Measurements from ENCODE around the gene HMCN2. TPM values are rescaled to one million over a fixed set of nuclear protein-coding genes. Genes with fewer than 3 reads are reported as not detected.
A peak's percentile ranks its signal among the peaks of the same experiment; 100 is the strongest.

HMCN2 gene
- total RNA-seq, 1 donor from 2014 or later, result 7.8 TPM

GRCh38 chr9:130230631-130231030 is 34.9 kb upstream of the HMCN2 start:
- intact Hi-C loops (cut with DNase I), result no loop called here

GRCh38 chr9:130232899-130233586 is 32.5 kb upstream of the HMCN2 start:
- no peak for TF ChIP-seq CTCF (IDR thresholded peaks at IDR 0.05)
- Histone ChIP-seq H3K27ac (no peak overlapping the region), H3K4me1 (peaks cover 5% of the 10 kb centered on the region), H3K9me3 (no peaks in the 10 kb centered on the region), H3K36me3 (no peaks in the 10 kb centered on the region), H3K4me3 (no peak overlapping the region), H3K27me3 (no peaks in the 10 kb centered on the region)
- intact Hi-C loops (cut with DNase I), result no loop called here
- DNase-seq (no peak), ATAC-seq (no peak)

More at GRCh38 chr9:130230631-130231030, 34.9 kb upstream of the HMCN2 start:
- ATAC-seq, result no peak
- Histone ChIP-seq H3K9me3 (no peaks in the 10 kb centered on the region), H3K27ac (no peak overlapping the region), H3K4me1 (no peaks in the 10 kb centered on the region), H3K4me3 (no peak overlapping the region), H3K36me3 (no peaks in the 10 kb centered on the region), H3K27me3 (no peaks in the 10 kb centered on the region)
- no peak for DNase-seq
- no peak for TF ChIP-seq CTCF (IDR thresholded peaks at IDR 0.05)

- no peak overlapping the region for H3K4me3 ChIP-seq
- ATAC-seq (no peak), DNase-seq (no peak)
- H3K36me3 ChIP-seq, result no peaks in the 10 kb centered on the region
- no peaks in the 10 kb centered on the region for H3K9me3 ChIP-seq
- TF ChIP-seq CTCF (IDR thresholded peaks at IDR 0.05), result no peak
- H3K27ac ChIP-seq, result no peak overlapping the region
- H3K4me1 ChIP-seq, result peaks cover 5% of the 10 kb centered on the region
- no peaks in the 10 kb centered on the region for H3K27me3 ChIP-seq
- intact Hi-C loops (cut with DNase I), result no loop called here
Measured at GRCh38 chr9:130233587-130233945, 32.0 kb upstream of the HMCN2 start.

GRCh38 chr9:130234340-130235260 is 31.0 kb upstream of the HMCN2 start:
- H3K4me1 ChIP-seq, result peaks cover 5% of the 10 kb centered on the region
- H3K36me3 ChIP-seq, result no peaks in the 10 kb centered on the region
- DNase-seq (no peak), ATAC-seq (no peak)
- no peak overlapping the region for H3K4me3 ChIP-seq
- TF ChIP-seq CTCF (IDR thresholded peaks at IDR 0.05), result no peak
- no peaks in the 10 kb centered on the region for H3K9me3 ChIP-seq
- no peak overlapping the region for H3K27ac ChIP-seq
- intact Hi-C loops (cut with DNase I), result loop anchor here (5.0 kb wide), 1 partner anchor 127 kb away; no protein-coding TSS in a partner anchor
- no peaks in the 10 kb centered on the region for H3K27me3 ChIP-seq

GRCh38 chr9:130235558-130236435 is 29.8 kb upstream of the HMCN2 start:
- Histone ChIP-seq H3K36me3 (no peaks in the 10 kb centered on the region), H3K4me1 (peaks cover 5% of the 10 kb centered on the region), H3K4me3 (peak overlapping the region; percentile 11), H3K27ac (no peak overlapping the region), H3K27me3 (no peaks in the 10 kb centered on the region), H3K9me3 (no peaks in the 10 kb centered on the region)
- peak; percentile 67 for ATAC-seq
- peak; percentile 84 for DNase-seq
- TF ChIP-seq CTCF (IDR thresholded peaks at IDR 0.05), result peak; percentile 99
- intact Hi-C loops (cut with DNase I), result loop anchor here (5.0 kb wide), 1 partner anchor 128 kb away; no protein-coding TSS in a partner anchor
